Measurements from ENCODE around the gene TRIM5. TPM values are rescaled to one million over a fixed set of nuclear protein-coding genes. Genes with fewer than 3 reads are reported as not detected.
A peak's percentile ranks its signal among the peaks of the same experiment; 100 is the strongest.
"Not testable (repeated sequence)": the region's sequence is repeated elsewhere in the genome, so short reads cannot be mapped to it uniquely, and the experiment has no call there.

Gene TRIM5
- total RNA-seq (10 to 100 TPM; 39.4 to 41.8 TPM), polyA plus RNA-seq (10 to 100 TPM in 1 of 3 donors, 1 to 10 TPM in 2; 9.6 to 10.4 (median 9.9) TPM), total RNA-seq (16.2 to 50.0 (median 19.6) reads per million in 6 experiments)

- Mint-ChIP-seq H3K4me3 (peak within 1 kb of the TSS; percentile 89 to 97 (median 94)), H3K27me3 (no peaks in the 10 kb centered on the region), H3K4me1 (peaks cover 21 to 73% (median 62%) of the 10 kb centered on the region in 4 donors), H3K36me3 (peaks cover 1 to 16% (median 1%) of the 10 kb centered on the region in 3 donors), H3K27ac (peak within 1 kb of the TSS; percentile 67 to 98 (median 96)), H3K9me3 (no peaks in the 10 kb centered on the region)
- peak; percentile 51 to 90 (median 76) for DNase-seq
- peak; percentile 82 to 87 for ATAC-seq
- POLR2A ChIA-PET, result interaction anchor here (0.5 to 1.5 kb wide), 9 partner anchors 8 to 60 kb away, joined by 3 to 6 read pairs (median 3); partner anchors contain the start of gene TRIM34
These were observed at the start of gene TRIM5 for GRCh38 chr11:5684646-5685362. TRIM5 (minus strand) TSS chr11:5685074; CDS start chr11:5680177, 4,897 bp downstream.

DNA sequence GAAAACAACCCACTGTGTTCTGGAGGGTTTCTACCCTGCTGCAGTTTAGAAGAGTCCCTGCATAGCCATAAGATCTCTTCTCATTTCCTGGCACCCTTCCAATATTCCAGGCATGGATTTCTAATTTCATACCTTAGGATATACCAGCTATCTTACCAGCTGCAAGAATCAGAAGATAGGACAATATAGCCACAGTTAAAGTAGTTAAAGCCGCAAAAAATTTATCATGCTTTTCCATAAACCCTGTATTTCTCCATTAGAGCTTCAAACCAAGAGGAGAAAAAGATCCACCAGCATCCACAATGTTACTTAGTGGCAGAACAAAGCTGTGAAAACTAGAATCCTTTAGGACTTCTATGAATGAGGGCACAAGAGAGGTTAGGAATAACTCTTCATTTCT is 42.8 kb upstream of the TRIM5 start:
- H3K27ac Mint-ChIP-seq, result no peak overlapping the region
- H3K27me3 Mint-ChIP-seq, result peaks cover 0 to 6% (median 0%) of the 10 kb centered on the region in 5 donors
- DNase-seq, result no peak
- H3K36me3 Mint-ChIP-seq, result peaks cover 6 to 11% (median 10%) of the 10 kb centered on the region in 3 donors
- H3K4me1 Mint-ChIP-seq, result no peaks in the 10 kb centered on the region
- H3K4me3 Mint-ChIP-seq, result no peak overlapping the region
- ATAC-seq, result no peak
- POLR2A ChIA-PET, result no interaction called here
- no peaks in the 10 kb centered on the region for H3K9me3 Mint-ChIP-seq

- Mint-ChIP-seq H3K9me3 (no peaks in the 10 kb centered on the region), H3K27ac (peak overlapping the region in 1 of 10 donors; percentile 17), H3K27me3 (peaks cover 0 to 6% (median 0%) of the 10 kb centered on the region in 5 donors), H3K36me3 (peaks cover 6 to 11% (median 10%) of the 10 kb centered on the region in 3 donors), H3K4me3 (no peak overlapping the region), H3K4me1 (no peaks in the 10 kb centered on the region)
- DNase-seq (no peak), ATAC-seq (no peak)
- POLR2A ChIA-PET, result no interaction called here
These were observed 41.5 kb upstream of the TRIM5 start for GRCh38 chr11:5726351-5726750.

GRCh38 chr11:5722622-5723021 is 37.7 kb upstream of the TRIM5 start:
- Mint-ChIP-seq H3K9me3 (peaks cover 0 to 12% (median 5%) of the 10 kb centered on the region in 9 donors), H3K27ac (no peak overlapping the region), H3K4me1 (no peaks in the 10 kb centered on the region), H3K4me3 (no peak overlapping the region), H3K27me3 (peaks cover 0 to 6% (median 0%) of the 10 kb centered on the region in 5 donors), H3K36me3 (peaks cover 7 to 17% (median 10%) of the 10 kb centered on the region in 3 donors)
- DNase-seq (no peak), ATAC-seq (no peak)
- POLR2A ChIA-PET, result no interaction called here

GRCh38 chr11:5719703-5720495 is 35.0 kb upstream of the TRIM5 start:
- POLR2A ChIA-PET, result no interaction called here
- no peak for DNase-seq
- Mint-ChIP-seq H3K9me3 (peaks cover 0 to 13% (median 6%) of the 10 kb centered on the region in 9 donors), H3K27ac (no peak overlapping the region), H3K27me3 (no peaks in the 10 kb centered on the region), H3K4me1 (no peaks in the 10 kb centered on the region), H3K4me3 (no peak overlapping the region), H3K36me3 (peaks cover 5 to 17% (median 8%) of the 10 kb centered on the region in 3 donors)
- ATAC-seq, result no peak

GRCh38 chr11:5716518-5716917 is 31.6 kb upstream of the TRIM5 start:
- H3K9me3 Mint-ChIP-seq, result peaks cover 0 to 13% (median 6%) of the 10 kb centered on the region in 9 donors
- POLR2A ChIA-PET, result not testable (repeated sequence)
- peak overlapping the region in 1 of 10 donors; percentile 24 for H3K4me3 Mint-ChIP-seq

GRCh38 chr11:5713695-5714094 is 28.8 kb upstream of the TRIM5 start:
- ATAC-seq, result no peak
- Mint-ChIP-seq H3K4me3 (no peak overlapping the region), H3K4me1 (peaks cover 0 to 6% (median 3%) of the 10 kb centered on the region in 4 donors), H3K27me3 (no peaks in the 10 kb centered on the region), H3K9me3 (peaks cover 0 to 7% (median 6%) of the 10 kb centered on the region in 9 donors), H3K36me3 (peaks cover 8 to 22% (median 11%) of the 10 kb centered on the region in 3 donors), H3K27ac (peak overlapping the region in 6 of 10 donors; percentile 21 to 62 (median 38))
- POLR2A ChIA-PET, result interaction anchor here (0.6 kb wide), 1 partner anchor 19 kb away, joined by 4 read pairs; no protein-coding TSS in a partner anchor
- no peak for DNase-seq

More at GRCh38 chr11:5716518-5716917, 31.6 kb upstream of the TRIM5 start:
- peaks cover 5 to 17% (median 8%) of the 10 kb centered on the region in 3 donors for H3K36me3 Mint-ChIP-seq
- H3K27me3 Mint-ChIP-seq, ATAC-seq, H3K27ac Mint-ChIP-seq, H3K4me1 Mint-ChIP-seq, DNase-seq: not testable (repeated sequence)

GRCh38 chr11:5712507-5712906 is 27.6 kb upstream of the TRIM5 start:
- ATAC-seq, result peak; percentile 47 to 53
- peaks cover 9 to 32% (median 9%) of the 10 kb centered on the region in 3 donors for H3K36me3 Mint-ChIP-seq
- peak in 2 of 10 donors; percentile 21 to 28 for DNase-seq
- peaks cover 0 to 6% (median 3%) of the 10 kb centered on the region in 4 donors for H3K4me1 Mint-ChIP-seq
- H3K27me3 Mint-ChIP-seq, result no peaks in the 10 kb centered on the region
- H3K9me3 Mint-ChIP-seq, result peaks cover 0 to 3% (median 0%) of the 10 kb centered on the region in 9 donors
- peak overlapping the region in 7 of 10 donors; percentile 14 to 81 (median 51) for H3K27ac Mint-ChIP-seq
- POLR2A ChIA-PET, result interaction anchor here (0.8 to 1.8 kb wide), 3 partner anchors 12 to 28 kb away, joined by 3 to 4 read pairs (median 4); no protein-coding TSS in a partner anchor
- H3K4me3 Mint-ChIP-seq, result no peak overlapping the region

DNA sequence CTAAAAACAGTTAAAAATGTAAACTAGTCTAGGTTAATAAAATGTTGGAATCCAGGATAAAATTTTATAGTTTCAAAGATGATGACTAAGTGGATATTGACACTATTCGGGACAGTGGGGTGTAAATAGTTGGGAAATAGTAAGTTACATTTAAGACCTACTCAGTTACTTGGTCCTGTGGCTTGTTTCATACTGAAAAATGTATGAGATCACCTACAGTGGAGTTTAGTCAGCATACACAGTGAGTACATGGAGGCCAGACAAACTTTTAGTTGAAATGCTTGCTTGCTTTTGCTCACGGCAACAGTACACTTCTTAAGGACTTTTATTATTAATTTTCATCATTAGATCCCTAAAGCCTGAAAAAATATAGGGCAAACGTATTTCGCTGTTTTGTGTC is 20.8 kb upstream of the TRIM5 start:
- H3K9me3 Mint-ChIP-seq, result no peaks in the 10 kb centered on the region
- ATAC-seq, result no peak
- peaks cover 13 to 43% (median 35%) of the 10 kb centered on the region in 4 donors for H3K4me1 Mint-ChIP-seq
- peak overlapping the region in 9 of 10 donors; percentile 11 to 80 (median 53) for H3K27ac Mint-ChIP-seq
- POLR2A ChIA-PET, result no interaction called here
- no peaks in the 10 kb centered on the region for H3K27me3 Mint-ChIP-seq
- no peak for DNase-seq
- peaks cover 9 to 87% (median 34%) of the 10 kb centered on the region in 3 donors for H3K36me3 Mint-ChIP-seq
- H3K4me3 Mint-ChIP-seq, result no peak overlapping the region

DNA sequence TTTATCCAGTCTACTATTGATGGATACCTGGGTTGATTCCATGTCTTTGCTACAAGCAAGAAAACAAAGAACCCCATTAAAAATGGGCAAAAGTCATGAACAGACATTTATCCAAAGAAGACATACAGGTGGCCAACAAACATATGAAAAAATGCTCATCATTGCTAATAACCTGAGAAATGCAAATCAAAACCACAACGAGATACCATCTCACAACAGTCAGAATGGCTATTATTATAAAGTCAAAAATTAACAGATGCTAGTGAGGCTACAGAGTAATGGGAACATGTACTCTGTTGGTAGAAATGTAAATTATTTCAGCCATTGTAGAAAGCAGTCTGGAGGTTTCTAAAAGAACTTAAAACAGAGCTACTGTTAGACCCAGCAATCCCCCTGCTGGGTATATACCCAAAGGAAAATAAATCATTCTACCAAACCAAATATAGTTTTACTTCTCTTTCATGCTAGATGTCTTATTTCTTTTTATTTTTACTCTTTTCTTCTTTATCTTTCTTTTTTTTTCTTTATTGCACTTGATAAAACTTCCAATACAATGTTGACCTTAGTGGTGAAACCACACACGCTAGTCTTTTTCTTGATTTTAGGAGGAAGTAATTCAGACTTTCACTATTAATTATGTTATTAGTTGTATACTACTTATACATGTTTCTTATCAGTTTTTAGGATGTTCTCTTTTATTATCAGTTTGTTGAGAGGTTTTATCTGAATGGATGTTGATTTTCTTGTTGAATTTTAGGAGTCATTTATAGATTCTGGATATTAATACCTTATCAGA is 19.1 kb upstream of the TRIM5 start:
- peaks cover 10 to 56% (median 43%) of the 10 kb centered on the region in 4 donors for H3K4me1 Mint-ChIP-seq
- ATAC-seq, result no peak
- peak overlapping the region in 9 of 10 donors; percentile 20 to 89 (median 73) for H3K27ac Mint-ChIP-seq
- no peaks in the 10 kb centered on the region for H3K27me3 Mint-ChIP-seq
- H3K4me3 Mint-ChIP-seq, result peak overlapping the region in 2 of 10 donors; percentile 28 to 45
- H3K36me3 Mint-ChIP-seq, result peaks cover 4 to 89% (median 40%) of the 10 kb centered on the region in 3 donors
- DNase-seq, result no peak
- POLR2A ChIA-PET, result interaction anchor here (0.6 kb wide), 1 partner anchor 11 kb away, joined by 5 read pairs; no protein-coding TSS in a partner anchor
- H3K9me3 Mint-ChIP-seq, result no peaks in the 10 kb centered on the region

- Mint-ChIP-seq H3K9me3 (no peaks in the 10 kb centered on the region), H3K27me3 (no peaks in the 10 kb centered on the region), H3K4me3 (peak overlapping the region in 4 of 10 donors; percentile 15 to 68 (median 45)), H3K4me1 (peaks cover 21 to 81% (median 66%) of the 10 kb centered on the region in 4 donors), H3K27ac (peak overlapping the region in 6 of 10 donors; percentile 9 to 83 (median 70)), H3K36me3 (peaks cover 6 to 91% (median 48%) of the 10 kb centered on the region in 3 donors)
- DNase-seq, result no peak
- no peak for ATAC-seq
- POLR2A ChIA-PET, result interaction anchor here (1.5 to 4.4 kb wide), 2 partner anchors 10 to 13 kb away, joined by 6 to 24 read pairs; partner anchors contain the start of gene TRIM22
These were observed 16.2 kb upstream of the TRIM5 start for GRCh38 chr11:5701055-5701577.
